ENCODE results near the gene ZCCHC24.

The ZCCHC24 gene

DNA sequence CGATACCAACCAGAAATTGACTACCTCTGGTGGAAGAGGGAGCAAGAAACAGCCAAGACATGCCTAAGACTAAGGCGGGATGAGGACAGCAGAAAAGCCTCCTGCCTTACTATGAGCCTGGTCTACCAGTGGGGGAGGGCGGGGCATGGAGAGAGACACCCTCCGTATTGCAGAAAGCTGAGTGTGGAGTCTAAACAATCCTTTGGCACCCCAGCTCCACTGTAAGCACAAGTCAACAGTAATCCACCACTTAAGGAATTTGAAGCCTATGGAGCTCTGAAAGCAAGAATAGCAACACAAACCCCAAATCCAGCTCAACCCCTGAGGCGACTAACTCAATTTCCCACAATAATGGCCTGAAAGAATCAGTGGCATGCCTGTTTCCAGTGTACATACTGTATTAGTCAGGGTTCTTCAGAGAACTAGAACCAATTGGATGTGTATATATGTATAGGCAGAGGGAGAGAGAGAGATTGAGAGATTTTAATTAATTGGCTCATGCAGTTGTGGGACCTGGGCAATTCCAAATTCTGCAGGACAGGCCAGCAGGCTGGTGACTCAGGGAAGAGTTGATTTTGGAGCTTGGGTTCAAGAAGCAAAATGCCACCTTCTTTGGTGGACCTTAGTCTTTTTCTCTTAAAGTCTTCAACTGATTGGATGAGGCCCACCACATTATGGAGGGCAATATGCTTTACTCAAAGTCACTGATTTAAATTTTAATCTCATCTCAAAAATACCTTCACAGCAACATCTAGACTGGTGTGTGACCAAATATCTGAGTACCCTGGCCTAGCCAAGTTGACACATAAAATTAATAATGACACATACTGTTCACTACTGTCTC lies 84.7 kb downstream of the ZCCHC24 start:
- no peak for DNase-seq (ENCODE audit: low spot score)

DNA sequence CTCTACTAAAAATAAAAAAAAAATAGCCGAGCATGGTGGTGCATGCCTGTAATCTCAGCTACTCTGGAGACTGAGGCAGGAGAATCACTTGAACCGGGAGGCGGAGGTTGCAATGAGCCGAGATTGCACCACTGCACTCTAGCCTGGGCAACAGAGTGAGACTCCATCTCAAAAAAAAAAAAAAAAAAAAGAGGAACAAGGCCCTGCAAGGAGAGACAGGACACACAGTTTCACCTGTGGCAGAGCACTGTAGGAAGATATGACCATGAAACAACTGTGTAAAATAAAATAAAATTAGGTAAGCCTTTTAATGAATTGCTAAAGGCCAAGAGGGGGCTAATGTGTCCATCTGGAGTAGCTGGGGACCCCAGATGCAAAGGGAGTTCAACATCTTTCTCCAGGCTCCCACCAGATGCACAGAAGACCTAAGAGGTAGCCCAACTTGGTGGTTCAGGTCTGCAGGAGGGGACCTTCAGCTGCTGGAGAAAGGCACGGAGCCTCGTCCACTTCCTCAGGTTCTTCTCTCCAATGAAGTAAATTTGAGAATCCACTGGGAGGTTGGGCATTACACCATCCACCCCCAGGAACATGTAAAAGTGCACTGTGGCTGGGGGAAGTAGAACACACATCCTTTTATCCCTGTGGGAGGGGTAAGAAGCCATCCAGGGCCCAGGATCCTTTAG lies 85.5 kb downstream of the ZCCHC24 start:
- DNase-seq (ENCODE audit: low spot score) = no peak

DNA sequence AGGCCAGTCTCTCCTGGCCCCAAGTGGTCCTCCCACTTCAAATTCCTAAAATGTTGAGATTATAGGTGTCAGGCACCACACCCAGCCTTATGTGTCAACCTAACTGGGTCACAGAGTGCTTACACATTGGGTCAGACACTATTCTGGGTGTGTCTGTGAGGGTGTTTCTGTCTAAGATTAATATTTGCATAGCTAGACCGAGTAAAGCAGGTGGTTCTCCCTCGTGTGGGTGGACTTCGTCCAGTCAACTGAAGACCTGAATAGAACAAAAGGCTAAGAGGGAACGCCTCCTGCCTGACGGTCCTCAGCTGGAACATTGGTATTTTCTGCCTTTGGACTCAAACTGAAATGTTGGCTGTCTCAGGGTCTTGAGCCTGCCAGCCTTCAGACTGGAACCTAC lies 86.6 kb downstream of the ZCCHC24 start:
- no peak for DNase-seq (ENCODE audit: low spot score)

DNA sequence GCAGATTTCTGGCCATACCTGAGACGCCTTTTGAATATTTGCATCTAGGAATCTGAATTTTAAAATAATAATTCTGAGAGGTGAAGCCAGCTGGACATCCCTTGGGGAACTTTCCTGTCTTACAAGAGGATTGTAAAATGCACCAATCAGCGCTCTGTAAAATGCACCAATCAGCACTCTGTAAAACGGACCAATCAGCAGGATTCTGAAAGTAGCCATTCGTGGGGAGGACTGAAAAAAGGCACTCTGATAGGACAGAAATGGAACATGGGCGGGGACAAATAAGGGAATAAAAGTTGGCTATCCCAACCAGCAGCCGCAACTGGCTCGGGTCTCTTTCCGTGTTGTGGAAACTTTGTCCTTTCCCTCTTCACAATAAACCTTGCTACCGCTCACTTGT lies 88.2 kb downstream of the ZCCHC24 start:
- DNase-seq (ENCODE audit: low spot score) = no peak

DNA sequence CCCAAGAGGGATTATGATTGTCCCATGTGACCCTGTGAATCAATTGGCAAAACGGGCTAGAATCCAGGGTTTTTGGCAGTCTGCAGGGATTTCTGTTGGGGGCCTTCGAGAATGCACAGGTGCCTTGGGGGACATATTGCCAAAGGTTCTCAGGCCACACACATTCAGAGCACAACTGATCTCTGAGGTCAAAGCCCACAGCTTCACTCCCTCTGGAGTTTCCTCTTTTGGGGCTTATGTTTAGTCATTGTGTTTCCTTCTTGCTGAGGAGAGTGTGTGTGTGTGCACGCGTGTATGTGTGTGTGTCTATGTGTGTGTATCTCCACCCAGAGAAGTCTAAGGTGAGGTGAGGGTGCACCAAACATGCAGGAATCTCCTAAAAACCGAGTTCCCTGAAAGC lies 89.3 kb downstream of the ZCCHC24 start:
- no peak for DNase-seq (ENCODE audit: low spot score)

DNA sequence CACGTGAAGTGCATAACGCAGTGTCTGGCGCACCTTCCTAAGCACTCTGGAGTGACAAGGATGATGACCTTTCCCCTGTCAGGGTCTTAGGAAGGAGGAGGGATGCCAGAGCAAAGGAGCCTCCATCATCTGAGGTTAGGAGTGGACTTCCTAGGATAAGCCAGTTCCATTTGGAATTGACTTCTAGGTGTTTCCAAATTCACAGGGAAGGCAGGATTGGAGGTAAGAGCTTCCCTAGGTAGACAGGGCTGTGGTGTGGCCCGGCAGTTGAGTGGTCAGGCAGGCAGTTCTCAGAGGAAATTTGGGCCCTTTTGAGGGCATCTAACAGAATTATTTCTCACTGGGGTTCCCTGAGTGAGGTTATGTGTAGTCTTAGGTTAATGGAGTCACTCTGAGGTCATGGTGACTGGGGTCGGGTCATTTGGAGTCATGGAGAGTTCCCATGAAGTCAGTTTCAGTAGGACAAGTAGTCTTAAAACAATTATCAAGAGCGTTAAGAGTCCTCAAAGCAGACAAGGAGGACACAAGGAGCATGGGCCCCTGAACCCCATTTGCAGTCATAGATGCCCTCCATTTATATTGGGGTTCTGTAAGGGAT lies 89.9 kb downstream of the ZCCHC24 start:
- DNase-seq (ENCODE audit: low spot score) = no peak

DNA sequence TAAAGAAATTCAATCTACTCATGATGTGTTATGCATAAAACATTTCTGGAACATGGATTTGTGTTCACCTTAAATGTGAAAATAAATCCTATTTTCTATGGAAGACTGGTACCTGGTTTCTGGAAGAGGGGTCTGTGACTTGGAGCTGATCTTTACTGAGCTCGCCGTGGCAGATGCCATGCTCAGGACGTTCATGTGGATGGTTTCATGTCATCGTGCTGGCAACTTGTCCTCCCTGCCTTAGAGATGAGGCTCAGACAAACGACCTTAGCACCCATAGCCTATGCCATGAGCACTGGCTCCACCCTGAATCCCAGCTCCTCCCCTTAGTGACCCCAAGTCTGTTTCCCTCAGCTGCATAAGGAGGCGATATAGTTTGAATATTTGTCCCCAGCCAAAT lies 90.8 kb downstream of the ZCCHC24 start:
- DNase-seq (ENCODE audit: low spot score) = no peak

DNA sequence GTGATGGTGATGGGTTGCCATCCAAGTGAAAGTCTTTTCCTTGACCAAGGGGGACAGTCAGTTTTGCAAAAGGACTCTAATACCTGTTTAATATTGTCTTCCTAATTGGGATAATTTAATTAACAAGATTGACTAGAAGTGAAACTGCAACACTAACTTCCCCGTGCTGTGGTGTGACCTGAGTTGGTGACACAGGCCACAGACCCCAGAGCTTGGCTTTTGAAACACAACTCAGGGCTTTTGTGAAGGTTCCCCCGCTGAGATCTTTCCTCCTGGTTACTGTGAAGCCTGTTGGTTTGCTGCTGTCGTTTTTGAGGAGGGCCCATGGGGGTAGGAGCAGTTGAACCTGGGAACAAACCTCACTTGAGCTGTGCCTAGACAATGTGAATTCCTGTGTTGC lies 91.3 kb downstream of the ZCCHC24 start:
- DNase-seq (ENCODE audit: low spot score) = no peak

DNA sequence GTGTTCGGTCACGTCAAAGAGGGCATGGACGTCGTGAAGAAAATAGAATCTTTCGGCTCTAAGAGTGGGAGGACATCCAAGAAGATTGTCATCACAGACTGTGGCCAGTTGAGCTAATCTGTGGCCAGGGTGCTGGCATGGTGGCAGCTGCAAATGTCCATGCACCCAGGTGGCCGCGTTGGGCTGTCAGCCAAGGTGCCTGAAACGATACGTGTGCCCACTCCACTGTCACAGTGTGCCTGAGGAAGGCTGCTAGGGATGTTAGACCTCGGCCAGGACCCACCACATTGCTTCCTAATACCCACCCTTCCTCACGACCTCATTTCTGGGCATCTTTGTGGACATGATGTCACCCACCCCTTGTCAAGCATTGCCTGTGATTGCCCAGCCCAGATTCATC lies 91.7 kb downstream of the ZCCHC24 start:
- no peak for DNase-seq (ENCODE audit: low spot score)

DNA sequence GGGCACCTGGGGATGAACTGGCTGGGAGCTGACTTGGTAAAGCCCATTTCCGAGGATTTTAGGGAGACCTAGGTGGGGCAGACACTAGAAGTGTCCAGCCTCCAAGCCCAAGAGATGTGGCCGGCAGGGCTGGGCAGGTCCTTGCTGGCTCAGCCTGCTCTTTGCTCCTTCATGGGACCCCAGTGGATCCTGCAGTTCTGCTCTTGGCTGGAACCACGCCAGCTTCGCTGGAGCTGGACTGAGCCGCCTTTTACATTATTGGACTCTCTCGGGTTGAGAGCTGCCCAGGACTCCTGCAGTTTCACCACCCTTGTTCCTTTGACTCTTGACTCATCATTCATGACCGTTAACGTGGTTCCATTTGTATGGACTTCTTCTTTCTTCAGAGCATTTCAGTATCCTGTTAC lies 92.4 kb downstream of the ZCCHC24 start:
- DNase-seq (ENCODE audit: low spot score) = no peak

DNA sequence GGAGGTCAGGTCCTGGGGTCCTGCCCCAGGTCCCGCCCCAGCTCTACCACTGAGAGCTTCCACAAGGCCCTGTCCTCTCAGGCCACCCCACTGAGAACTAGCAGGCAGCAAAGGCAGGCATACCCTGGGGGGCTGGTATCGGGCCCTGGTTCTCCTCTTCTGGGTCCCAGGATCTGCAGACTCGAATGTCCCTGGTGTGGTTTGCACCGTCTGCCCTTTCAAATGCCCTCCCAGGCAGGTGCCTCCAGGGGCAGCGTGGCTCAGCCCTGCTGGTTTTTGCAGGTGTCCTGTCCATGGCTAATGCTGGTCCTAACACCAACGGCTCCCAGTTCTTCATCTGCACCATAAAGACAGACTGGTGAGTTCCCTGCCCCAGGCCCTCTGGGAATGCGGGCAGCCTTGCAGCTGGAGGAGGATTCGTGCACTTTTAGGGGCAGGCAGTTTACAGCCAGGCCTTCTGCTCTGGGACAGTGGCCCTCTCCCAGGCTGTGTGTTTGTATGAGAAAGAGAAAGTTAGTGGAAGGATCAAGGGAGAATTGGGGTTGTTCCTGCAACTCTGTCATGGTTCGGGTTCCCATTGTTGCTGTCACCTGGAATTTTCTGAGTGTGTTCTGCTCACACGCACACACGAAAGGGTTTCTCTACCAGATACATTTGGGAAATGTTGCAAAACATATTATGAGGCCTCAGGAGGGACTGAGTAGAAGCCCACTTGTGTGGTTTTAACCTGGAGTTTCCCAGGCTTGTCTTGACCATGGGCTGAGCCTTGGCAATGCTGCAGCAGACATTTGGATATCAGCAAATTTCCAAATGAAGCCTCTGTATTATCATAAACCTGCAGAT lies 93.2 kb downstream of the ZCCHC24 start:
- DNase-seq (ENCODE audit: low spot score) = no peak

DNA sequence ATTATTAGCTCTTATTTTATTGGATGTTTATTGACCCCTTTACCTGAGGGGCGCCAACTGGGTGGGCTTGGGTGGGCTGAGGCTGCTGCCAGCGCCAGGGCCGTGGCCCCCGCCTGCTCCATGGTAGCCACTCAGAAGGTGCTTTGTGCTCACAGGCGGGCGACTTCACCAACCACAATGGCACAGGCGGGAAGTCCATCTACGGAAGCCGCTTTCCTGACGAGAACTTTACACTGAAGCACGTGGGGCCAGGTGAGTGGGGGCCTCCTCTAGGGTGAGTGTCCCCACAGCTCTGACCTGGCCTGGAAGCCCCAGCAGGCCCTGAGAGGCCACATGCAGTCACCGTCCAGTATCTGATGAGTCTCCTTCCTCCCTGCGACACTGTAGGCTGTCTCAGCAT lies 94.1 kb downstream of the ZCCHC24 start:
- no peak for DNase-seq (ENCODE audit: low spot score)

DNA sequence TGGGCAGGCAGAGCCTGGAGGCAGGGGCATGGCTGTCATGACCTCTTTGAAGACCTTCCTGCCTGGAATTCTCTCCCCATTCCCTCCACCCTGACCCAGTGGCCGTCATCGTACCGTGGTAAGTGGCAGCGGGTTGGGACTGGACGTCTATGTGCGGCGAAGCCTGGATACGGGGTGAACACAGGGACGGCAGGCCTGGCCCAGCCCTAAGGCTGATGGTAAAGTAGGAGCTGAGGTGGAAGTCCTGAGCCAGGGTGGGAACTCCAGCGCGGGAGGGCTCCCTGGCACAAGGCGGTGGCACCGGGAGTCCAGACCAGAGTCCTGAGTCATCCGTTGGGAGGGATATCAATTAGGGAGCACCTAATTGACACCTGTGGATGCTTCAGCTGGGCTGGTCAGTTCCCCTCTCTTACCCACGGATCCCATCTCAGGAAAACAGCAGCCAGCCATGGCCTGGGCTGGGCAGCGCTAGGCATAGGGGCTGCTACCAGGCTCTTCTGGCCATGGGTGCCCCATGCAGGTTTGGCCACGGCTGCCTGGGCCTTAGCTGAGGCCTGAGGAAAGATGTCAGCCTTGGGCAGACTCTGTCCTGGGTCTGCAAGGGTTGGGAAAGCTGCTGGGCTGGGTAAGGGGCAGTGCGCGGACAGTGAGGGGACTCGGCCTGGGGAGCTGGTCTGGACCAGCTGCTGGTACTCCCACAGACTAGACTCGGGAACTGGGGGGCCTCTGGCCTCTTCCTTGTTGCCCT lies 94.8 kb downstream of the ZCCHC24 start:
- no peak for DNase-seq (ENCODE audit: low spot score)

DNA sequence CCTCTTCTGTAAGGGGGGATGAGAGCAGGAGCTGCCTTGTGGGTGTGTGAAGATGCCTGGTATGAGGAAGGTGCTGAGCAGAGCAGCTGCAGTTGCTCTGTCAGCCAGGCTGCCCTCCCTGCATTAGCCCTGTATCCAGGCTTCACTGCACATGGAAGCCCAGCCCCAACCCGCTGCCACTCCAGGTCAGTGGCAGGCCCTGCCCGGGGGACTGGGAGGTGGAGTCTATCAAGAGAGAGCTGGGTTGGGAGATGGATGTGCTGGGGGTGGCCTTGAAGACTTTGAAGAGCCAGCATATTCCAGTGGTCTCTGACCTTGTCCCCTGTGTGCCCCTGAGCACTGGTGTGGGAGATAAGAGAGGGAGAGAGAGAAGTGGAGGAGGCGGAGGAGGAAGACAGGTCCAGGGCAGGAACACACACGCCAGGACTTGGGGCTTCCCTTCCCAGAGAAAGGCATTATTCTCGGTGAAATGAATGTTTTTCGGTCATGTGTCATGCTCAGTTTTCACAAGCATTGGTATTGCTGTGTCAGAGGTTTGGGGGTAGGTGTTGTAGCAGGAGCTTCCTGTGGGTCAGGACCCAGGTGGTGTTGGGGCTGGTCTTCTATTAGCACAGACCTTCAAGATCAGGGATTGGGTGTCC lies 95.5 kb downstream of the ZCCHC24 start:
- DNase-seq (ENCODE audit: low spot score) = no peak

DNA sequence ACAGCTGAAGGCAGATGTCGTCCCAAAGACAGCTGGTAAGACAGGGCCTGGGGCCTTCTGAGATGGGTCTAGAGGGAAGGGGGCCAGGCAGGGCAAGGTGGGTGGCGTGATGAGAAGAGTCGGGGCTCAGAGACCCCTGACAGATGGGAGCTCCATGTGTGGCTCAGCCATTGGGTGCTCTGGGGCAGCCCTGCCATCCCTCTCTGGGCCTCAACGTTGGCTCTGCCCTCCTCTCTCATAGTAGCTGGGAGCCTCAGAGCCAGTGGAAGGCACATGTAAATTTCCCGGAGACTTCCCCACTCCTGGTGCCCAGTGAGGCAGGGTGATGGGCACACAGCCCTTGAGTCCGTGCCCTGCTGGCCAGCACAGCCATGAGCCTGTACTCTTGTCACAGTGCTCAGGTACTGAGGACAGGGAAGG lies 96.3 kb downstream of the ZCCHC24 start:
- no peak for DNase-seq (ENCODE audit: low spot score)

DNA sequence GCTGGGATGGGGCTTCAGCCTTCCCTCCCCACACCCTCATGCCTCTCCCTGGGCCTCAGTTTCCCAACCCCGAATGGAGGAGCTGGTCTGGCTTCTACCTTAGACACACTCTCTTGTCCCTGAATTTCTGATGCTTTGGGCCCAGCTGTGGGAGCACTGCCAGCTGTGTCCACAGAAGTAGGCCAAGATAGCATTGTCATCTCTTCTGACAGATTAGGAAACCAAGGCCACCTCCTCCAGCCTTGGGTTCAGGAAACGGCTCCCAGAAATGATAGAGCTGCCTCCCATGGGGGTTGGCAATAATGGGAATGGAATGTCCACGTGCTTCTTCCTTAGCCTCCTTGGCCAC lies 96.8 kb downstream of the ZCCHC24 start:
- DNase-seq (ENCODE audit: low spot score) = no peak

DNA sequence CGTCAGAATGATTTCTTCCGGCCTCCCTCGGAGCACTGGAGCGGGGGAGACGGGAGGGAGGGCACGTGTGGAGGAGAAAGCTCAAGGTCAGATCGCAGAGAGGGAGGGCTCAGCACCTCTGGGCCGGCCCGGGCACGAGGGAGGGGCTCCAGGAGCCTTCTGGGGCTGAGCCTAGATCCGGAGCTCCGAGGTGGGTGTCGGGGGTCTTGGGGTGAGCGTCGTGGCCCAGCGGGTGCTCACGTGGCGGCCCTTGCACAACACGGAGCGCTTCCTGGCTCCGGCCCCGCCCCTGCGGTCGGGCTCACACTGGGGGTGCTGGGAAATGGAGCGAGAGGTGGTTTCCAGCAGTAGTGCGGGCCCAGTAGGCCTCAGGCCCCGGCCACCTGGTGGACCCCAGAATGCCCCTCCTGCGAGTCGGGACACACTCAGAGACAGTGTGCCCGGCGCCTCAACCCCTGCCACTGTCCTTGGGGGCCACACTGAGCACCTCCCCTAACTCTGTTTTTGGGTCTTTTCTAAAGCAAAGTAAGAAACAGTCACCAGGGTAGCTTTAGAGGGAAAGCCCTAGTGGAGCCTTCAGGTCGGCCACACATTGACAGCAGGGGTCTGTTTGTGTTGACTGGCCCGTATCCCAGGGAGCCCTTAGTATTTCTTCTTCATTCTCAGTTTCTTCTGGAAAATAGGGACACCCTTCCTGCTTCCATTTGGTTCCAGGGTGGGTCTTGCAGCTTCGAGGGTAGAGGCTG lies 97.4 kb downstream of the ZCCHC24 start:
- peak; percentile 83 for DNase-seq (ENCODE audit: low spot score)

DNA sequence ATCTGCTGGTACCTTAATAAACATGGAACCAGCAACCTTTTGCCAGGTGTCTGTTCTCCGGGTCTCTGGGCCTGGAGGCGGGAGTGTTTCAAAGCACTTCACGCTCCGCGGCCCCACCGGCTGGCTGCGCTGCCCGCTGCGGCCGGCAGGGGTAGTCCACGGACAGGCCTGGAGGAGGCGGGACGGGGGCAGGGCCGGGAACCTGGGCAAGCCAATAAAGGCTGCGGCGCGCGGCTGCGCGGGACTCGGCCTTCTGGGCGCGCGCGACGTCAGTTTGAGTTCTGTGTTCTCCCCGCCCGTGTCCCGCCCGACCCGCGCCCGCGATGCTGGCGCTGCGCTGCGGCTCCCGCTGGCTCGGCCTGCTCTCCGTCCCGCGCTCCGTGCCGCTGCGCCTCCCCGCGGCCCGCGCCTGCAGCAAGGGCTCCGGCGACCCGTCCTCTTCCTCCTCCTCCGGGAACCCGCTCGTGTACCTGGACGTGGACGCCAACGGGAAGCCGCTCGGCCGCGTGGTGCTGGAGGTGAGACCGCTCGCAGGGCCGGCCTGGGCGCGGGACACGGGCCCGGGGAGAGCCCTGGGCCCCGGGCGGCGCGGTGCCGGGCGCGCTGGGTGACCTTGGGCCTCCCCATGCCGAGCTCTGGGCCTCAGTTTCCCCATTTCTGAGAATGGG lies 98.1 kb downstream of the ZCCHC24 start, which contains the start of gene PPIF:
TSS of gene PPIF (plus strand) at position 244 of the 668 bp plus-strand sequence. CDS start at position 324, 80 bp downstream.
- peak; percentile 97 for DNase-seq (ENCODE audit: low spot score)

DNA sequence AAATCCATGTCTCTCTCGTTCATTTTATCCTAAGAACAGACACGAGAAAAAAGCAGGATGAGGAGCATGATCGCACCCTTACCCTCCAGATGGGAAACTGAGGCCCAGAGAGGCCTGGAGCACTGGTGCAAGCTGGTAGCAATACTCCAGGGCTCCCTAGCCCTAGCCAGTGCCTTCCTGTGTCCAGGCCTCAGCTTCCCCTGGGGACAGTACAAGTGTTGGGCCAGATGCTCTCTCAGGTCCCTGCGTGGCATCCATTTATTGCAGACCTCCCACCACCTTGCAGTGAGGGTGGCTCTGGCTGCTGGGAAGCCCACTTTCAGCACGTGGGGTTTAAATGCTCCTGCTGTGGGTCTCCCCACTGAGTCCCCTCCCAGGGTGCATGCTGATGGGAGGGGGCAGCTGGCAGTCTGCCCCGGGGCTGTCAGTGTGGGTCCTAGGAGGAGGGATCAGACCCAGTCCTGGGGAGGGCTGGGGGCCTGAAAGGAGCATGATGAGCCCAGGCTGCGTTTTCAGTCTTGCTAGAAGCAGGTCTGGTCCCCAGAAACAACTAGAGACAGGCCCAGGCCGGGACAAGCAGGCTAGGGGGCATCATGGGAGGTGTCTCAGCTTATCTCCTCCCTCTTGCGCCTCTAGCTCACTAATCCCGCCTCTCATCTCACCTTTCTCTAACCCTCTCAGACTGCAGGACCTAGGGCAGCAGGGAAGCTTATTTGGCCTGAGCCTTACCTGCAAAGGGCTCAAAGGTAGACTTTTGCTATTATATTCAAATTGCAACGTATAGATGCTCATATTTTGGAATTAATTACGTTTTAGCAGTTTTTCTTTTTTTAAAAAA lies 98.8 kb downstream of the ZCCHC24 start:
- no peak for DNase-seq (ENCODE audit: low spot score)
